Lung (tissue), 12 donors: ENCODE measurements around the gene EN1. TPM values are rescaled to one million over a fixed set of nuclear protein-coding genes. Genes with fewer than 3 reads are reported as not detected.
A peak's percentile ranks its signal among the peaks of the same experiment; 100 is the strongest.

Experiments
- ATAC-seq: fragments of 200-7000 bp; cut with Tn5 transposase; one replicate; pipeline ENCODE4 v1.9.1; 2020; ENCODE audit warnings: moderate number of reproducible peaks; ENCODE audit not compliant: insufficient read depth, low FRiP score
- DNase-seq, 3 donors: peaks; one replicate each; pipeline ENCODE4 v3.0.0-alpha.2; 2013 to 2017
- H3K27ac ChIP-seq, 2 donors: one replicate each; pipeline ENCODE4 v1.5.1; 2013; ENCODE audit warnings: mild to moderate bottlenecking in 2 of 2, moderate library complexity in 2 of 2, control low read depth in 1 of 2, inconsistent platforms in 1 of 2, low read depth in 1 of 2, low read length in 1 of 2
- H3K27me3 ChIP-seq, 3 donors: one replicate each; pipeline ENCODE4 v1.5.1; 2013; ENCODE audit warnings: low read length in 2 of 3; ENCODE audit not compliant: control insufficient read depth in 3 of 3, insufficient read depth in 3 of 3
- H3K36me3 ChIP-seq, 4 donors: one replicate each; pipeline ENCODE4 v1.5.1; 2013; ENCODE audit warnings: low read length in 4 of 4, mild to moderate bottlenecking in 1 of 4, moderate library complexity in 1 of 4; ENCODE audit not compliant: control insufficient read depth in 4 of 4, insufficient read depth in 4 of 4
- H3K4me1 ChIP-seq, 5 donors: one replicate each; pipeline ENCODE4 v1.5.1; 2013; ENCODE audit warnings: low read length in 5 of 5, mild to moderate bottlenecking in 2 of 5, moderate library complexity in 1 of 5; ENCODE audit not compliant: control insufficient read depth in 5 of 5, insufficient read depth in 5 of 5
- H3K4me3 ChIP-seq: one replicate; pipeline ENCODE4 v1.5.1; 2013; ENCODE audit warnings: mild to moderate bottlenecking, control low read depth, moderate library complexity
- H3K9ac ChIP-seq, 2 donors: one replicate each; pipeline ENCODE4 v1.5.1; 2013; ENCODE audit warnings: low read length in 2 of 2, control low read depth in 1 of 2; ENCODE audit not compliant: insufficient read depth in 1 of 2
- H3K9me3 ChIP-seq, 4 donors: one replicate each; pipeline ENCODE4 v1.5.1; 2013; ENCODE audit warnings: low read length in 3 of 4, mild to moderate bottlenecking in 1 of 4, moderate library complexity in 1 of 4; ENCODE audit not compliant: control insufficient read depth in 4 of 4, insufficient read depth in 3 of 4
- CTCF ChIP-seq: IDR thresholded peaks from 2 replicates; pipeline ENCODE4 v1.5.1; 2012; ENCODE audit warnings: mild to moderate bottlenecking; ENCODE audit errors: control extremely low read depth, extremely low read depth
- WGBS, 2 donors: extraction: QIAGEN DNeasy Blood & Tissue Kit; methylation state at CpG; one replicate each; pipeline ENCODE4 v1.1.7; 2013; 5-methylcytosine and 5-hydroxymethylcytosine counted together
- polyA plus RNA-seq, 2 donors: library from polyadenylated mRNA; stranded (reverse); fragments of 200-250 nt; gene quantifications; one replicate each; pipeline ENCODE4 v1.2.1, GENCODE V29; 2013
- total RNA-seq, 2 donors: library from RNA; depleted of rRNA in 1 of 2; stranded (reverse); fragments of >200 nt in 1 of 2; gene quantifications; one replicate each; pipeline ENCODE4 v1.2.1, GENCODE V29; 2014 to 2021
- donor health status: control.
- donor health status: control.
- donor health status: Bipolar disorder and iron deficiency.
- donor health status: healthy.
- donor health status: DM: yes; HTN: yes; CAD: no.

Gene EN1
- total and polyA plus RNA-seq, 4 donors, result not detected

GRCh38 chr2:118883792-118884191, 36.3 kb upstream of the EN1 start:
- Histone ChIP-seq H3K27ac (no peak overlapping the region), H3K4me1 (peaks cover 0 to 4% (median 0%) of the 10 kb centered on the region in 5 donors), H3K9ac (no peak overlapping the region), H3K36me3 (no peaks in the 10 kb centered on the region), H3K4me3 (no peak overlapping the region), H3K9me3 (peaks cover 0 to 5% (median 0%) of the 10 kb centered on the region in 4 donors), H3K27me3 (peaks cover 0 to 10% (median 0%) of the 10 kb centered on the region in 3 donors)
- no peak for TF ChIP-seq CTCF
- no peak for ATAC-seq
- DNase-seq, result no peak
- WGBS, 2 donors, result 88 to 96% methylated on average over 4 of the region's 4 CpGs

- peaks cover 0 to 5% (median 0%) of the 10 kb centered on the region in 4 donors for H3K9me3 ChIP-seq
- peaks cover 0 to 12% (median 0%) of the 10 kb centered on the region in 3 donors for H3K27me3 ChIP-seq
- H3K4me1 ChIP-seq, result peaks cover 0 to 4% (median 0%) of the 10 kb centered on the region in 5 donors
- ATAC-seq (peak; percentile 87), DNase-seq (peak; percentile 26 to 48 (median 45))
- TF ChIP-seq CTCF, result peak; percentile 69
- H3K36me3 ChIP-seq, result no peaks in the 10 kb centered on the region
- no peak overlapping the region for H3K9ac ChIP-seq
- 18 to 24% methylated on average over 17 of the region's 17 CpGs for WGBS, 2 donors
- H3K4me3 ChIP-seq, result no peak overlapping the region
- no peak overlapping the region for H3K27ac ChIP-seq
Observed at GRCh38 chr2:118882693-118883336, 35.4 kb upstream of the EN1 start.

- H3K27me3 ChIP-seq, result peaks cover 0 to 12% (median 0%) of the 10 kb centered on the region in 3 donors
- peaks cover 0 to 5% (median 0%) of the 10 kb centered on the region in 4 donors for H3K9me3 ChIP-seq
- no peak overlapping the region for H3K27ac ChIP-seq
- H3K4me1 ChIP-seq, result peaks cover 0 to 4% (median 0%) of the 10 kb centered on the region in 5 donors
- H3K9ac ChIP-seq, result no peak overlapping the region
- H3K36me3 ChIP-seq, result no peaks in the 10 kb centered on the region
- H3K4me3 ChIP-seq, result no peak overlapping the region
- ATAC-seq, result peak; percentile 91
- peak; percentile 61 for TF ChIP-seq CTCF
- DNase-seq, result peak; percentile 38 to 68 (median 65)
- WGBS, 2 donors, result 17 to 22% methylated on average over 10 of the region's 10 CpGs
Observed at GRCh38 chr2:118881490-118882129, 34.2 kb upstream of the EN1 start.
